AG10803 (cell line): ENCODE data around the gene CCNA1.

Source experiments
- DNase-seq: peaks from one replicate; pipeline ENCODE4 v3.0.0; 2010; ENCODE audit warnings: low read depth
- H3K4me3 ChIP-seq: 2 replicates; pipeline ENCODE4 v1.5.1; 2011; ENCODE audit warnings: mild to moderate bottlenecking, low read length, control low read depth
- TF ChIP-seq, protein P1 (sequence below): conservative IDR thresholded peaks from 2 replicates; pipeline ENCODE4 v1.5.1; 2011; ENCODE audit warnings: mild to moderate bottlenecking, low read length, control low read depth, inconsistent platforms

CCNA1 gene

DNA sequence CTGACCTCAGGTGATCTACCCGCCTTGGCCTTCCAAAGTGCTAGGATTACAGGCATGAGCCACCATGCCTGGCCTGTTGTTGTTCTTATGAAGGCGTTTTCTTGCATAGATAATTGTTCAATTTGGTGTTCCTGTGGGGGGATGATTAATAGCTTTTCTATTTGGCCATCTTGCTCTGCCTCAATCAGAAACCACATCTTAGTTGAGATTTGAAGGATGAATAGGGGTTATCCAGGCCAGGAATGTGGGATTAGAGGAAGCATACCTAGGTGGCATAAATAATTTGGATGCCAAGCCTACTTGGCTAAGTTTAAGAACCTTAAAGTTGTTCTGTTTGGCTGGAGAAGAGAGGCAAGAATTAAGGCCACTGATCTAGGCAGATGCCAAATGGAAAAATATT is 44.4 kb downstream of the CCNA1 start:
- no peak for DNase-seq
- TF ChIP-seq, protein P1, sequence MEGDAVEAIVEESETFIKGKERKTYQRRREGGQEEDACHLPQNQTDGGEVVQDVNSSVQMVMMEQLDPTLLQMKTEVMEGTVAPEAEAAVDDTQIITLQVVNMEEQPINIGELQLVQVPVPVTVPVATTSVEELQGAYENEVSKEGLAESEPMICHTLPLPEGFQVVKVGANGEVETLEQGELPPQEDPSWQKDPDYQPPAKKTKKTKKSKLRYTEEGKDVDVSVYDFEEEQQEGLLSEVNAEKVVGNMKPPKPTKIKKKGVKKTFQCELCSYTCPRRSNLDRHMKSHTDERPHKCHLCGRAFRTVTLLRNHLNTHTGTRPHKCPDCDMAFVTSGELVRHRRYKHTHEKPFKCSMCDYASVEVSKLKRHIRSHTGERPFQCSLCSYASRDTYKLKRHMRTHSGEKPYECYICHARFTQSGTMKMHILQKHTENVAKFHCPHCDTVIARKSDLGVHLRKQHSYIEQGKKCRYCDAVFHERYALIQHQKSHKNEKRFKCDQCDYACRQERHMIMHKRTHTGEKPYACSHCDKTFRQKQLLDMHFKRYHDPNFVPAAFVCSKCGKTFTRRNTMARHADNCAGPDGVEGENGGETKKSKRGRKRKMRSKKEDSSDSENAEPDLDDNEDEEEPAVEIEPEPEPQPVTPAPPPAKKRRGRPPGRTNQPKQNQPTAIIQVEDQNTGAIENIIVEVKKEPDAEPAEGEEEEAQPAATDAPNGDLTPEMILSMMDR, result no peak

DNA sequence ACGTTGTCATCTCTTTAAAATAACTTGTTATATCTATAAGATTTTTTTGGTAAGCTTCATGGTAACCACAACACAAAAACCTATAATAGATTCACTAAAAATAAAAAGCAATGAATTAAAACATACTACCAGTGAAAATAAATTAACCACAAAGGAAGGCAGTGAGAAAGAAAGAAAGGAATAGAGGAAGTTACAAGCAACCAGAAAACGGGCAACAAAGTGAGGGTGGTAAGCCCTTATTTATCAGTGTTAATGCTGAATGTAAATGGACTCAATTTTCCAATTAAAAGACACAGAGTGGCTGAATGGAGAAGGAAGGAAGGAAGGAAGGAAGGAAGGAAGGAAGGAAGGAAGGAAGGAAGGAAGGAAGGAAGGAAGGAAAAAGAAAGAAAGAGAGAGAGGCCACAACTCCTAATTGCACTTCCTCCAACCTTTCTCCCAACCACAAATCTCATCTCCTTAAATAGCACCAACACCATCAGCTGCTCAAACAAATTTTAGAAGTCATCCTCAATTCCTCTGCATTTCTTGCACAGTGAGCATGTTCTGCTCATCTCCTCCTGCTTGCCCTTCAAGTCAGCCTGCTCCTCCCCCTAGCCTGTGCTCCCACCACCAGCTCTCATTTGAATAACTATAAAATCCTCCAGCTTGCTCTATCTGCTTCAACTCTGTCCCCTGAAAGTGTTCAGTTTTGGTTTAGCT is 48.6 kb downstream of the CCNA1 start:
- DNase-seq, result no peak
- no peak overlapping the region for H3K4me3 ChIP-seq
- TF ChIP-seq, protein P1, result no peak

More for the DNA sequence above, 44.4 kb downstream of the CCNA1 start:
- H3K4me3 ChIP-seq, result no peak overlapping the region

DNA sequence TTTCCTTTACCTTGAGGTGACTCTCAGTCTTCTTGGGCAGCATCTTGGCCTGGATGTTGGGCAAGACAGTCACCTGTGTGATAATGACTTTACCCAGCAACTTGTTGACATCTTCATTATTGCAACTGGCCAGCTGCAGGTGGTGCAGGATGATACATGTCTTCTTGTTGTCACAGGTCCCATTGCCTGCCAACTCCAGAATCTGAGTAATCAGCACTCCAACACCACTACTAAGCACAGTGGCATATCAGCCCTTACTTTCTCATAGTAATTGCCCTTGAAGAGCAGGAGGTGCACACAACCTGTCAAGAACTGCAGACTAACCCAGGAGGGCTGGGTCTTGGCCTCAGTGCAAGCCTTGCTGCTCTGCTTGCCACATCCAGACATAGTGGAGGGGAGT is 57.8 kb downstream of the CCNA1 start:
- TF ChIP-seq, protein P1, result no peak
- DNase-seq, result no peak
- no peak overlapping the region for H3K4me3 ChIP-seq
